22Rv1 (cell line): Measurements from ENCODE around the gene LTBP2.
A peak's percentile ranks its signal among the peaks of the same experiment; 100 is the strongest.

Source experiments
- CTCF ChIP-seq: fragments of 450-650 bp; IDR thresholded peaks from 2 replicates; pipeline ENCODE4 v1.5.1; 2017; ENCODE audit warnings: mild to moderate bottlenecking
- ZFX ChIP-seq: fragments of 450-650 bp; IDR thresholded peaks from 2 replicates; pipeline ENCODE4 v1.6.1; 2017; ENCODE audit warnings: antibody characterized with exemption, borderline replicate concordance

GRCh38 chr14:74501135-74501614 is 110.9 kb downstream of the LTBP2 start:
- TF ChIP-seq CTCF (peak; percentile 76), ZFX (no peak)
